ENCODE results near the gene RBFOX1. TPM values are rescaled to one million over a fixed set of nuclear protein-coding genes. Genes with fewer than 3 reads are reported as not detected.

The RBFOX1 gene
- polyA plus RNA-seq, 1 of the 3 experiments (the other 2 are of a cell fraction) = not detected

- Histone ChIP-seq H3K4me1 (ENCODE audit: control insufficient read depth in 1 of 2, insufficient read depth in 2 of 2, low read depth in 1 of 2, low read length in 1 of 2) (peaks cover 0 to 7% of the 10 kb centered on the region in 2 experiments; a peak in 2 of 4 replicates), H3K9ac (no peak overlapping the region), H3K9me3 (no peaks in the 10 kb centered on the region), H3F3A (replicated peaks; ENCODE audit: insufficient read depth) (no peaks in the 10 kb centered on the region), H3K36me3 (replicated peaks in 1 of 2; ENCODE audit: control insufficient read depth in 1 of 2, insufficient read depth in 2 of 2, low read length in 1 of 2) (no peaks in the 10 kb centered on the region), H2AFZ (ENCODE audit: low read depth) (no peak overlapping the region), H3K79me2 (ENCODE audit: insufficient read depth) (no peaks in the 10 kb centered on the region), H3K4me3 (ENCODE audit: low read depth in 2 of 2, low read length in 1 of 2) (no peak overlapping the region), H3K9me2 (no peaks in the 10 kb centered on the region), H3K27me3 (ENCODE audit: insufficient read depth) (no peaks in the 10 kb centered on the region), H3K27ac (ENCODE audit: low read depth in 2 of 2, low read length in 1 of 2) (no peak overlapping the region), H3K4me2 (no peak overlapping the region), H4K20me1 (ENCODE audit: insufficient read depth) (no peaks in the 10 kb centered on the region)
- 40% methylated on average over 3 of the region's 3 CpGs for WGBS (ENCODE audit: low lambda C conversion rate)
- no peak for DNase-seq
- TF ChIP-seq MEF2A (IDR thresholded peaks at IDR 0.05; ENCODE audit: borderline replicate concordance, low read depth) (no peak), RFX5 (IDR thresholded peaks at IDR 0.05; ENCODE audit: low read length) (no peak), FOXJ3 (CRISPR knock-in tag; IDR thresholded peaks at IDR 0.05) (no peak), PBX3 (IDR thresholded peaks at IDR 0.05) (no peak), GATA2 (CRISPR knock-in tag; IDR thresholded peaks at IDR 0.05) (no peak), RAD21 (IDR thresholded peaks at IDR 0.05; ENCODE audit: low read length) (no peak), CHD2 (IDR thresholded peaks at IDR 0.05; ENCODE audit: low read length, partially characterized antibody) (no peak)
- CTCF ChIA-PET = interaction anchor here (0.8 kb wide), 1 partner anchor 31 kb away, joined by 3 read pairs; no protein-coding TSS in a partner anchor
- POLR2A ChIA-PET = no interaction called here
Observed at GRCh38 chr16:7380911-7381310, 48.3 kb downstream of the RBFOX1 start.

- 44% methylated on average over 6 of the region's 6 CpGs for WGBS (ENCODE audit: low lambda C conversion rate)
- Histone ChIP-seq H3K4me1 (ENCODE audit: control insufficient read depth in 1 of 2, insufficient read depth in 2 of 2, low read depth in 1 of 2, low read length in 1 of 2) (peaks cover 0 to 7% of the 10 kb centered on the region in 2 experiments; a peak in 2 of 4 replicates), H3F3A (replicated peaks; ENCODE audit: insufficient read depth) (no peaks in the 10 kb centered on the region), H3K27me3 (ENCODE audit: insufficient read depth) (no peaks in the 10 kb centered on the region), H3K9me3 (no peaks in the 10 kb centered on the region), H3K4me2 (no peak overlapping the region), H3K36me3 (replicated peaks in 1 of 2; ENCODE audit: control insufficient read depth in 1 of 2, insufficient read depth in 2 of 2, low read length in 1 of 2) (no peaks in the 10 kb centered on the region), H3K79me2 (ENCODE audit: insufficient read depth) (no peaks in the 10 kb centered on the region), H3K9me2 (no peaks in the 10 kb centered on the region), H3K9ac (no peak overlapping the region), H4K20me1 (ENCODE audit: insufficient read depth) (no peaks in the 10 kb centered on the region), H3K4me3 (ENCODE audit: low read depth in 2 of 2, low read length in 1 of 2) (no peak overlapping the region), H3K27ac (ENCODE audit: low read depth in 2 of 2, low read length in 1 of 2) (no peak overlapping the region), H2AFZ (ENCODE audit: low read depth) (no peak overlapping the region)
- POLR2A ChIA-PET = no interaction called here
- CTCF ChIA-PET = no interaction called here
- TF ChIP-seq REST (IDR thresholded peaks at IDR 0.05; ENCODE audit: low read depth, low read length) (no peak), RFX5 (IDR thresholded peaks at IDR 0.05; ENCODE audit: low read length) (no peak), TAF1 (IDR thresholded peaks at IDR 0.05; ENCODE audit: borderline replicate concordance, low read depth, low read length) (no peak), SIN3A (IDR thresholded peaks at IDR 0.05; ENCODE audit: borderline replicate concordance, low read depth, low read length) (no peak), NRF1 (IDR thresholded peaks at IDR 0.05; ENCODE audit: low read depth, low read length) (no peak), FOXM1 (IDR thresholded peaks at IDR 0.05; ENCODE audit: low read depth) (no peak), CTCF (IDR thresholded peaks at IDR 0.05) (no peak), POLR2AphosphoS5 (IDR thresholded peaks at IDR 0.05; ENCODE audit: low read depth, low read length) (no peak), RAD21 (IDR thresholded peaks at IDR 0.05; ENCODE audit: low read length) (no peak), TCF12 (IDR thresholded peaks at IDR 0.05) (no peak), PBX3 (IDR thresholded peaks at IDR 0.05) (no peak)
- no peak for DNase-seq
Observed at GRCh38 chr16:7381671-7382070, 49.0 kb downstream of the RBFOX1 start.

Data from SK-N-SH (cell line).